ENCODE measurements around the gene DMKN. TPM values are rescaled to one million over a fixed set of nuclear protein-coding genes. Genes with fewer than 3 reads are reported as not detected.

Gene DMKN, protein sequence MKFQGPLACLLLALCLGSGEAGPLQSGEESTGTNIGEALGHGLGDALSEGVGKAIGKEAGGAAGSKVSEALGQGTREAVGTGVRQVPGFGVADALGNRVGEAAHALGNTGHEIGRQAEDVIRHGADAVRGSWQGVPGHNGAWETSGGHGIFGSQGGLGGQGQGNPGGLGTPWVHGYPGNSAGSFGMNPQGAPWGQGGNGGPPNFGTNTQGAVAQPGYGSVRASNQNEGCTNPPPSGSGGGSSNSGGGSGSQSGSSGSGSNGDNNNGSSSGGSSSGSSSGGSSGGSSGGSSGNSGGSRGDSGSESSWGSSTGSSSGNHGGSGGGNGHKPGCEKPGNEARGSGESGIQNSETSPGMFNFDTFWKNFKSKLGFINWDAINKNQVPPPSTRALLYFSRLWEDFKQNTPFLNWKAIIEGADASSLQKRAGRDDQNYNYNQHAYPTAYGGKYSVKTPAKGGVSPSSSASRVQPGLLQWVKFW
- not detected for total RNA-seq (2013)
- polyA plus RNA-seq (not detected), polyA minus RNA-seq (not detected in 2 replicates), total RNA-seq (0 to 2.0 (median 0) reads per million in 11 experiments)

DNA sequence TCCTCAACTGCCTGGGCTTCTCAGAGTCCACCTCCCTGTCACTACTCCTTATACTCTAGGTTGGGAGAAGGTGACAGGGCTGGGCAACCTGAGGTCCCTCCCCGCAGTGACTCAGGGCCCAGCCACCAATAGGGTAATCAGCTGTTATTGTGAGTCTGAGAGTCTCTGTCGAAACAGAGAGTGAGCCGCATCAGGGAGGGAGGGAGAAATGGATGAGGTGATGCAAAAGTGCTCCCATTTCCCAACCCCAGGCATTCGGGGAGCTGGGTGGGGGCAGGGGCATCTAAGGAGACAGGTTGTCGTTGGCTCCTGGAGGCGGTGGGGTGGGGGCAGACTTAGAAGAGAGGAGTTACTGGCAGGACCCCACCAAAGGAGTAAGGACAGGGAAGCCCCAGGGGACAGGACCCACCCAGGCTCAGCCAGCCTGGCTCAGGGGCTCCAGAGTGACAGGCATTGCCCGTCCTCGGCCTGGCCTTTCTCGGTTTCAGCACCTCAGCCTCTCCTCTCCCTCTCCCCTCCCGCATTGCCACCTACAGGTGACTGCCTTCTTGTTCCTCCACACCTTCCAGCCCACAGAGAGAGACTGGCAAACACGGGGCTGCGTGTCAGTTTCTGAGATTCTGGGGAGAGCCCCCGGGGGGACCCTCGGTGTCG is at the start of gene DMKN:
DMKN (minus strand) TSS at position 22 of the 654 bp plus-strand sequence. CDS start 174 bp downstream, outside the sequence.
- Histone ChIP-seq H3K9me3 (replicated peaks in 1 of 2; ENCODE audit: control insufficient read depth in 1 of 2, insufficient read depth in 1 of 2, low read length in 2 of 2) (no peaks in the 10 kb centered on the region), H3K4me2 (replicated peaks; ENCODE audit: extremely low read depth, low read length, poor library complexity, severe bottlenecking) (no peak within 1 kb of the TSS), H4K20me1 (ENCODE audit: insufficient read depth, low read length) (no peaks in the 10 kb centered on the region), H3K9ac (ENCODE audit: insufficient read depth, low read length, poor library complexity, severe bottlenecking) (no peak within 1 kb of the TSS), H3K4me1 (ENCODE audit: control insufficient read depth in 1 of 2, insufficient read depth in 2 of 2, low read length in 2 of 2) (peaks cover 0 to 4% of the 10 kb centered on the region in 2 donors), H3K79me2 (ENCODE audit: insufficient read depth, low read length) (no peaks in the 10 kb centered on the region), H3K27me3 (ENCODE audit: control insufficient read depth in 2 of 2, insufficient read depth in 2 of 2, low read length in 2 of 2) (peaks cover 15 to 27% of the 10 kb centered on the region in 2 donors), H3K36me3 (replicated peaks in 1 of 2; ENCODE audit: control insufficient read depth in 1 of 2, insufficient read depth in 2 of 2, low read length in 2 of 2) (no peaks in the 10 kb centered on the region), H3K4me3 (replicated peaks in 1 of 3; ENCODE audit: low read depth in 2 of 3, low read length in 3 of 3) (no peak within 1 kb of the TSS), H3K27ac (ENCODE audit: low read depth in 1 of 2, low read length in 2 of 2) (no peak within 1 kb of the TSS), H2AFZ (ENCODE audit: insufficient read depth, low read depth, low read length, poor library complexity, severe bottlenecking) (no peak within 1 kb of the TSS)
- H3K27ac Mint-ChIP-seq = peak within 1 kb of the TSS in 2 of 7 donors; percentile 7 to 57
- WGBS (ENCODE audit: insufficient coverage) = 40% methylated on average over 12 of the region's 15 CpGs
- H3K4me3 Mint-ChIP-seq = peak within 1 kb of the TSS in 1 of 2 donors; percentile 7
- H3K36me3 Mint-ChIP-seq = peaks cover 0 to 1% of the 10 kb centered on the region in 2 donors
- TF ChIP-seq, protein P1, sequence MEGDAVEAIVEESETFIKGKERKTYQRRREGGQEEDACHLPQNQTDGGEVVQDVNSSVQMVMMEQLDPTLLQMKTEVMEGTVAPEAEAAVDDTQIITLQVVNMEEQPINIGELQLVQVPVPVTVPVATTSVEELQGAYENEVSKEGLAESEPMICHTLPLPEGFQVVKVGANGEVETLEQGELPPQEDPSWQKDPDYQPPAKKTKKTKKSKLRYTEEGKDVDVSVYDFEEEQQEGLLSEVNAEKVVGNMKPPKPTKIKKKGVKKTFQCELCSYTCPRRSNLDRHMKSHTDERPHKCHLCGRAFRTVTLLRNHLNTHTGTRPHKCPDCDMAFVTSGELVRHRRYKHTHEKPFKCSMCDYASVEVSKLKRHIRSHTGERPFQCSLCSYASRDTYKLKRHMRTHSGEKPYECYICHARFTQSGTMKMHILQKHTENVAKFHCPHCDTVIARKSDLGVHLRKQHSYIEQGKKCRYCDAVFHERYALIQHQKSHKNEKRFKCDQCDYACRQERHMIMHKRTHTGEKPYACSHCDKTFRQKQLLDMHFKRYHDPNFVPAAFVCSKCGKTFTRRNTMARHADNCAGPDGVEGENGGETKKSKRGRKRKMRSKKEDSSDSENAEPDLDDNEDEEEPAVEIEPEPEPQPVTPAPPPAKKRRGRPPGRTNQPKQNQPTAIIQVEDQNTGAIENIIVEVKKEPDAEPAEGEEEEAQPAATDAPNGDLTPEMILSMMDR (IDR thresholded peaks at IDR 0.05) = no peak
- intact Hi-C loops (cut with micrococcal nuclease) = no loop called here
- peaks cover 0 to 4% (median 0%) of the 10 kb centered on the region in 7 donors for H3K9me3 Mint-ChIP-seq
- no peak for DNase-seq
- peaks cover 7% of the 10 kb centered on the region for H3K4me1 Mint-ChIP-seq
- peaks cover 40 to 53% (median 40%) of the 10 kb centered on the region in 3 donors for H3K27me3 Mint-ChIP-seq (ENCODE audit: low read depth in 3 of 3)

DNA sequence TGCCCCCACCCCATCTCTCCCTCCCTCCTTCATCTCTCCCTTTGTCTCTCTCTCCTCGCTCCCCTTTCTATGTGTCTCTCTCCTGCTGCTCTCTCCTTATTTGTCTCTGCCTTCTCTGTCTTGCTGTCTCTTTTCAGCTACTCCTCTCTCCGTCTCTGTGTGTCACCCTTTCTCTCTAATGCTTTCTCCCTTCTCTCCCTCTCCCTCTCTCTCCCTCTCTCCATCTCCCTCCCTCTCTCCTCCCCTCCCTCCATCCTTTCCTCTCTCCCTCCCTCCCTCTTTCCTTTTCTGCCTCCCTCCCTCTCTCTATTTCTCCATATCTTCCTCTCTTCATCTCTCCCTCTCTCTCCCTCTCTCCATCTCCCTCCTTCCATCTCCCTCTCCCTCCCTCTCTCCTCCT is 49.3 kb upstream of the DMKN start:
- Histone ChIP-seq H3K9me3 (replicated peaks in 1 of 2; ENCODE audit: control insufficient read depth in 1 of 2, insufficient read depth in 1 of 2, low read length in 2 of 2) (peaks cover 0 to 5% of the 10 kb centered on the region in 2 donors), H4K20me1 (ENCODE audit: insufficient read depth, low read length) (no peaks in the 10 kb centered on the region), H3K36me3 (replicated peaks in 1 of 2; ENCODE audit: control insufficient read depth in 1 of 2, insufficient read depth in 2 of 2, low read length in 2 of 2) (no peaks in the 10 kb centered on the region), H3K9ac (ENCODE audit: insufficient read depth, low read length, poor library complexity, severe bottlenecking) (no peak overlapping the region), H3K4me2 (replicated peaks; ENCODE audit: extremely low read depth, low read length, poor library complexity, severe bottlenecking) (no peak overlapping the region), H3K4me3 (replicated peaks in 1 of 3; ENCODE audit: low read depth in 2 of 3, low read length in 3 of 3) (no peak overlapping the region), H3K27ac (ENCODE audit: low read depth in 1 of 2, low read length in 2 of 2) (no peak overlapping the region), H3K4me1 (ENCODE audit: control insufficient read depth in 1 of 2, insufficient read depth in 2 of 2, low read length in 2 of 2) (peaks cover 8 to 9% of the 10 kb centered on the region in 2 donors), H3K27me3 (ENCODE audit: control insufficient read depth in 2 of 2, insufficient read depth in 2 of 2, low read length in 2 of 2) (peaks cover 0 to 15% of the 10 kb centered on the region in 2 donors), H2AFZ (ENCODE audit: insufficient read depth, low read depth, low read length, poor library complexity, severe bottlenecking) (no peak overlapping the region), H3K79me2 (ENCODE audit: insufficient read depth, low read length) (no peaks in the 10 kb centered on the region)
- 90% methylated on average over 2 of the region's 2 CpGs for WGBS (ENCODE audit: insufficient coverage)
- H3K4me3 Mint-ChIP-seq = peak overlapping the region in 1 of 2 donors; percentile 33
- peaks cover 0 to 8% (median 1%) of the 10 kb centered on the region in 7 donors for H3K9me3 Mint-ChIP-seq
- peaks cover 23 to 42% (median 30%) of the 10 kb centered on the region in 3 donors for H3K27me3 Mint-ChIP-seq (ENCODE audit: low read depth in 3 of 3)
- no peak for DNase-seq
- H3K36me3 Mint-ChIP-seq = no peaks in the 10 kb centered on the region
- TF ChIP-seq, protein P1 (IDR thresholded peaks at IDR 0.05) = no peak
- intact Hi-C loops (cut with micrococcal nuclease) = no loop called here
- peaks cover 6% of the 10 kb centered on the region for H3K4me1 Mint-ChIP-seq
- H3K27ac Mint-ChIP-seq = no peak overlapping the region
